Measurements from ENCODE around the gene CCDC9B.

- TF ChIP-seq CTCF (conservative IDR thresholded peaks at IDR 0.05; ENCODE audit: low read depth, low read length) (no peak), EZH2 (IDR thresholded peaks at IDR 0.05; ENCODE audit: low read length, unreplicated experiment) (no peak), EZH2phosphoT487 (IDR thresholded peaks at IDR 0.05; ENCODE audit: borderline replicate concordance, low read length) (no peak)
Measured at GRCh38 chr15:40333922-40334492, 6.7 kb downstream of the CCDC9B start.
